ENCODE measurements around the gene STK40. TPM values are rescaled to one million over a fixed set of nuclear protein-coding genes. Genes with fewer than 3 reads are reported as not detected.

STK40 gene
- total and polyA plus RNA-seq, 9 of the 15 experiments (the other 6 are each of a cell fraction or from before 2014, with no cell fraction given), result 0.69 to 94.3 (median 39.1) TPM

DNA sequence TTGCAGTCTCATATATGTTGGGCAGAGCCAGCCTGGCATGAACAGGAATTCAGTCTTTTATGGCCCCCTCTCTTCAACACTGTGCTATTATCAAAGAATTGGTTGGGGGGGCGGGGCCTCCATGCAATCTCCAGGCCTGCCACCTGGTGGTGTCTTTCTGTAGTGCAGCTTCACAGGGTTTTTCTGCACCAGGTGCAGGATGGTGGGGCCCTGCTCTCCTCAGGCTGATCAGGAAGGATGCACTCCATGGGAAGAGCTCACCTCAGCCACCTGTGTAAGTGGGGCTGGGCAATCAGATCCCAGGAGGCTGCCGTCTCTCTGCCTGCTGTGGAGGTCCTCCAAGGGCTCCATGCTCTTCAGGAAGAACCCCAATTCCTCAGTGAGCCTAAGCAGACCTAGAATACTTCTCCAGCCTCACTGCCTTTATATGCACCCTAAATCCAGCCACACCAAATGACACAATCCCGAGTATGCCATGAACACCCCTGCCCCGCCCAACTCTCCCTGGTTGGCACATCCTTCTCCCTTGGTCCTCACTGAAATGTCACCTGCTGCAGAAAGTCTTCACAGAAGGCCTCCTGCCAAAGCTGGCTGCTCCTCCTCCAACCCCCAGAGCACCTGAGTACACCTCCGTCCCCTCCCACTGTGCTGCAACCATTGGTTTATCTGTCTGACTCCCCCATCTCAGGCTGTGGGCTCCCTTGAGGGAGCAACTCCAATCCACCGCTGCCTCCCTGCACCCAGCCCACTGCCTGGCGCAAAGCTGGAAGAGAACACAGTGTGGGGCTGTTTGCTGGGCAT lies 16.5 kb downstream of the STK40 start (continued):
- TF ChIP-seq REST (IDR thresholded peaks at IDR 0.05; ENCODE audit: borderline replicate concordance) (peak; percentile 76), REST (CRISPR knock-in tag; IDR thresholded peaks at IDR 0.05; ENCODE audit: low read depth) (no peak), CTCF (IDR thresholded peaks at IDR 0.05 in 2 of 3, conservative IDR thresholded peaks at IDR 0.05 in 1 of 3; ENCODE audit: insufficient read depth in 2 of 3, low read depth in 1 of 3, low read length in 3 of 3) (peak; percentile 94 to 96 (median 95)), ZNF263 (CRISPR knock-in tag; IDR thresholded peaks at IDR 0.05; ENCODE audit: borderline replicate concordance) (peak; percentile 47; the same call in 1 of the 2 replicates), ILF3 (IDR thresholded peaks at IDR 0.05; ENCODE audit: borderline replicate concordance) (peak; percentile 36; the same call in 1 of the 2 replicates), NFIC (IDR thresholded peaks at IDR 0.05) (0 out of 2 replicates have a peak, but pooled peaks have one; percentile 4)
- TF ChIP-seq, protein P1, sequence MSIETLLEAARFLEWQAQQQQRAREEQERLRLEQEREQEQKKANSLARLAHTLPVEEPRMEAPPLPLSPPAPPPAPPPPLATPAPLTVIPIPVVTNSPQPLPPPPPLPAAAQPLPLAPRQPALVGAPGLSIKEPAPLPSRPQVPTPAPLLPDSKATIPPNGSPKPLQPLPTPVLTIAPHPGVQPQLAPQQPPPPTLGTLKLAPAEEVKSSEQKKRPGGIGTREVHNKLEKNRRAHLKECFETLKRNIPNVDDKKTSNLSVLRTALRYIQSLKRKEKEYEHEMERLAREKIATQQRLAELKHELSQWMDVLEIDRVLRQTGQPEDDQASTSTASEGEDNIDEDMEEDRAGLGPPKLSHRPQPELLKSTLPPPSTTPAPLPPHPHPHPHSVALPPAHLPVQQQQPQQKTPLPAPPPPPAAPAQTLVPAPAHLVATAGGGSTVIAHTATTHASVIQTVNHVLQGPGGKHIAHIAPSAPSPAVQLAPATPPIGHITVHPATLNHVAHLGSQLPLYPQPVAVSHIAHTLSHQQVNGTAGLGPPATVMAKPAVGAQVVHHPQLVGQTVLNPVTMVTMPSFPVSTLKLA (conservative IDR thresholded peaks at IDR 0.05), result 0 out of 4 replicates have a peak, but pooled peaks of 1 of the 2 experiments have one; percentile 34
- TF ChIP-seq, protein P2, sequence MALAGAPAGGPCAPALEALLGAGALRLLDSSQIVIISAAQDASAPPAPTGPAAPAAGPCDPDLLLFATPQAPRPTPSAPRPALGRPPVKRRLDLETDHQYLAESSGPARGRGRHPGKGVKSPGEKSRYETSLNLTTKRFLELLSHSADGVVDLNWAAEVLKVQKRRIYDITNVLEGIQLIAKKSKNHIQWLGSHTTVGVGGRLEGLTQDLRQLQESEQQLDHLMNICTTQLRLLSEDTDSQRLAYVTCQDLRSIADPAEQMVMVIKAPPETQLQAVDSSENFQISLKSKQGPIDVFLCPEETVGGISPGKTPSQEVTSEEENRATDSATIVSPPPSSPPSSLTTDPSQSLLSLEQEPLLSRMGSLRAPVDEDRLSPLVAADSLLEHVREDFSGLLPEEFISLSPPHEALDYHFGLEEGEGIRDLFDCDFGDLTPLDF (CRISPR knock-in tag; IDR thresholded peaks at IDR 0.05), result peak; percentile 42; the same call in 1 of the 2 replicates
